Measurements from ENCODE around the gene CDK13. TPM values are rescaled to one million over a fixed set of nuclear protein-coding genes. Genes with fewer than 3 reads are reported as not detected.

Gene CDK13
- total RNA-seq, 1 experiment from 2014 or later, result 34.9 TPM

GRCh38 chr7:40073239-40073638, 123.2 kb downstream of the CDK13 start:
- intact Hi-C loops (cut with micrococcal nuclease), result no loop called here
- ChIA-PET POLR2A (ENCODE audit: unreplicated experiment) (interaction anchor here (0.6 to 0.7 kb wide), 2 partner anchors 229 to 999 kb away, joined by 3 to 9 read pairs; no protein-coding TSS in a partner anchor), CTCF (no interaction called here)
- H3K4me1 ChIP-seq (ENCODE audit: insufficient read depth, low read length), result no peaks in the 10 kb centered on the region
- H3F3A ChIP-seq (ENCODE audit: low read length, unreplicated experiment), result no peaks in the 10 kb centered on the region
- no peaks in the 10 kb centered on the region for H3K79me2 ChIP-seq (ENCODE audit: low read length)
- H3K36me3 ChIP-seq (ENCODE audit: low read depth, low read length), result no peaks in the 10 kb centered on the region
- H3K9me3 ChIP-seq (ENCODE audit: low read length), result no peaks in the 10 kb centered on the region
- BruUV-seq (replicated peaks), result no TSS peak
- DNase-seq (no peak), ATAC-seq (no peak)
- no peak overlapping the region for H3K27ac ChIP-seq (ENCODE audit: low read length)
- H3K9me2 ChIP-seq (replicated peaks; ENCODE audit: low read length), result no peaks in the 10 kb centered on the region
- no peaks in the 10 kb centered on the region for H4K20me1 ChIP-seq (ENCODE audit: low read length)
- H3K4me2 ChIP-seq (ENCODE audit: low read length), result no peak overlapping the region
- no peak for TF ChIP-seq EZH2 (IDR thresholded peaks at IDR 0.05; ENCODE audit: low read length, unreplicated experiment)
- TF ChIP-seq CTCF (conservative IDR thresholded peaks at IDR 0.05; ENCODE audit: low read depth, low read length), result no peak
- no peak for TF ChIP-seq EZH2phosphoT487 (IDR thresholded peaks at IDR 0.05; ENCODE audit: borderline replicate concordance, low read length)
- no peak overlapping the region for H3K9ac ChIP-seq (ENCODE audit: low read length)
- no peak overlapping the region for H2AFZ ChIP-seq (ENCODE audit: low read length)
- no peaks in the 10 kb centered on the region for H3K27me3 ChIP-seq (ENCODE audit: low read length)
- H3K4me3 ChIP-seq (ENCODE audit: low read length), result no peak overlapping the region

GRCh38 chr7:40077849-40078248, 127.8 kb downstream of the CDK13 start:
- Histone ChIP-seq H3K9ac (ENCODE audit: low read length) (no peak overlapping the region), H3K9me3 (ENCODE audit: low read length) (no peaks in the 10 kb centered on the region), H3F3A (ENCODE audit: low read length, unreplicated experiment) (no peaks in the 10 kb centered on the region), H2AFZ (ENCODE audit: low read length) (no peak overlapping the region), H3K27ac (ENCODE audit: low read length) (no peak overlapping the region), H3K4me1 (ENCODE audit: insufficient read depth, low read length) (no peaks in the 10 kb centered on the region), H3K79me2 (ENCODE audit: low read length) (no peaks in the 10 kb centered on the region), H3K9me2 (replicated peaks; ENCODE audit: low read length) (no peaks in the 10 kb centered on the region), H3K4me3 (ENCODE audit: low read length) (no peak overlapping the region), H3K4me2 (ENCODE audit: low read length) (no peak overlapping the region), H4K20me1 (ENCODE audit: low read length) (no peaks in the 10 kb centered on the region), H3K27me3 (ENCODE audit: low read length) (no peaks in the 10 kb centered on the region), H3K36me3 (ENCODE audit: low read depth, low read length) (no peaks in the 10 kb centered on the region)
- intact Hi-C loops (cut with micrococcal nuclease), result no loop called here
- DNase-seq (no peak), ATAC-seq (no peak)
- TF ChIP-seq EZH2 (IDR thresholded peaks at IDR 0.05; ENCODE audit: low read length, unreplicated experiment) (no peak), CTCF (conservative IDR thresholded peaks at IDR 0.05; ENCODE audit: low read depth, low read length) (no peak), EZH2phosphoT487 (IDR thresholded peaks at IDR 0.05; ENCODE audit: borderline replicate concordance, low read length) (no peak)
- BruUV-seq (replicated peaks), result no TSS peak
- ChIA-PET POLR2A (ENCODE audit: unreplicated experiment) (no interaction called here), CTCF (no interaction called here)

GRCh38 chr7:40092182-40092581, 142.1 kb downstream of the CDK13 start:
- Histone ChIP-seq H3K79me2 (ENCODE audit: low read length) (no peaks in the 10 kb centered on the region), H3K4me3 (ENCODE audit: low read length) (no peak overlapping the region), H2AFZ (ENCODE audit: low read length) (no peak overlapping the region), H3K9ac (ENCODE audit: low read length) (no peak overlapping the region), H3K27ac (ENCODE audit: low read length) (no peak overlapping the region), H3K27me3 (ENCODE audit: low read length) (no peaks in the 10 kb centered on the region), H3K36me3 (ENCODE audit: low read depth, low read length) (peaks cover 25% of the 10 kb centered on the region; the same call in 1 of the 2 replicates), H4K20me1 (ENCODE audit: low read length) (no peaks in the 10 kb centered on the region), H3F3A (ENCODE audit: low read length, unreplicated experiment) (no peaks in the 10 kb centered on the region), H3K4me2 (ENCODE audit: low read length) (no peak overlapping the region), H3K4me1 (ENCODE audit: insufficient read depth, low read length) (no peaks in the 10 kb centered on the region), H3K9me3 (ENCODE audit: low read length) (no peaks in the 10 kb centered on the region), H3K9me2 (replicated peaks; ENCODE audit: low read length) (no peaks in the 10 kb centered on the region)
- ATAC-seq (no peak), DNase-seq (no peak)
- CTCF ChIA-PET, result no interaction called here
- POLR2A ChIA-PET (ENCODE audit: unreplicated experiment), result no interaction called here
- no TSS peak for BruUV-seq (replicated peaks)
- intact Hi-C loops (cut with micrococcal nuclease), result no loop called here
- TF ChIP-seq CTCF (conservative IDR thresholded peaks at IDR 0.05; ENCODE audit: low read depth, low read length) (no peak), EZH2phosphoT487 (IDR thresholded peaks at IDR 0.05; ENCODE audit: borderline replicate concordance, low read length) (no peak), EZH2 (IDR thresholded peaks at IDR 0.05; ENCODE audit: low read length, unreplicated experiment) (no peak)
